IMR-90 (cell line): ENCODE results near the gene OR10D3.

ENCODE experiments used
- BHLHE40 ChIP-seq: fragments of 150-350 bp; IDR thresholded peaks from 2 replicates; pipeline ENCODE4 v1.6.1; 2016; ENCODE audit warnings: mild to moderate bottlenecking, low read depth, low read length
- CEBPB ChIP-seq: IDR thresholded peaks from 2 replicates; pipeline ENCODE4 v1.6.1; 2012; ENCODE audit warnings: low read depth, low read length, improper control_type of control experiment
- MAFK ChIP-seq: IDR thresholded peaks from 2 replicates; pipeline ENCODE4 v1.6.1; 2012; ENCODE audit warnings: low read depth, low read length, improper control_type of control experiment
- MAZ ChIP-seq: IDR thresholded peaks from 2 replicates; pipeline ENCODE4 v1.6.1; 2012; ENCODE audit warnings: low read depth, mild to moderate bottlenecking, low read length, improper control_type of control experiment, moderate library complexity, borderline replicate concordance
- MXI1 ChIP-seq: IDR thresholded peaks from 2 replicates; pipeline ENCODE4 v1.6.1; 2012; ENCODE audit warnings: low read depth, mild to moderate bottlenecking, low read length, moderate library complexity, borderline replicate concordance
- NFE2L2 ChIP-seq: fragments of 150-350 bp; IDR thresholded peaks from 2 replicates; pipeline ENCODE4 v1.6.1; 2016; ENCODE audit warnings: low read depth, mild to moderate bottlenecking, low read length
- POLR2A ChIP-seq: IDR thresholded peaks from 2 replicates; pipeline ENCODE4 v1.6.1; 2012; ENCODE audit warnings: mild to moderate bottlenecking, low read depth, low read length
- RAD21 ChIP-seq: IDR thresholded peaks from 2 replicates; pipeline ENCODE4 v1.6.1; 2012; ENCODE audit warnings: low read length, improper control_type of control experiment
- RCOR1 ChIP-seq: IDR thresholded peaks from 2 replicates; pipeline ENCODE4 v1.6.1; 2012; ENCODE audit warnings: mild to moderate bottlenecking, low read length, improper control_type of control experiment; ENCODE audit not compliant: insufficient replicate concordance
- RFX5 ChIP-seq: IDR thresholded peaks from 2 replicates; pipeline ENCODE4 v1.8.0; 2012; ENCODE audit warnings: low read depth, mild to moderate bottlenecking, low read length, moderate library complexity
- SMC3 ChIP-seq: fragments of 150-350 bp; IDR thresholded peaks from 2 replicates; pipeline ENCODE4 v1.6.1; 2016; ENCODE audit warnings: low read depth, mild to moderate bottlenecking, antibody characterized with exemption, low read length, moderate library complexity
- TF ChIP-seq, protein P1 (sequence below): conservative IDR thresholded peaks from 2 replicates; pipeline ENCODE4 v1.5.1; 2012; ENCODE audit warnings: mild to moderate bottlenecking, low read depth, low read length, improper control_type of control experiment
- TF ChIP-seq, protein P2 (sequence below): fragments of 150-350 bp; IDR thresholded peaks from 2 replicates; pipeline ENCODE4 v1.6.1; 2016; ENCODE audit warnings: low read depth, mild to moderate bottlenecking, low read length, moderate library complexity, borderline replicate concordance

DNA sequence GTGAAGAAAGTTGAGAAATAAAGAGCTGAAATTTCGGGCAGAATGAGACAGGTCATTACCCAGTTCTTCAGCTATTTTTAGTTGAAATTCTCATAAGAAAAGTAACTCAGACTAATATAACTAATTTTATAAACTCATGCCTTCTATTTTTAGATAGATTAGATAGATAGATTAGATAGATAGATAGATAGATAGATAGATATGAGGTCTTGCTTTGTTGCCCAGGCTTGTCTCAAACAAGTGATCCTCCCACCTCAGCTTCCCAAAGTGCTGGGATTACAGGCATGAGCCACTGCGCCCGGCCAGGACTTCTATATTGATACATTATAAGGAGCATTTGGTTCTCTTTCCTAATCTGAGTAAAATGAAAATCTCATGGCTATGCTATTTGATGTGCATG, 30.9 kb downstream of the OR10D3 start:
- TF ChIP-seq, protein P1, sequence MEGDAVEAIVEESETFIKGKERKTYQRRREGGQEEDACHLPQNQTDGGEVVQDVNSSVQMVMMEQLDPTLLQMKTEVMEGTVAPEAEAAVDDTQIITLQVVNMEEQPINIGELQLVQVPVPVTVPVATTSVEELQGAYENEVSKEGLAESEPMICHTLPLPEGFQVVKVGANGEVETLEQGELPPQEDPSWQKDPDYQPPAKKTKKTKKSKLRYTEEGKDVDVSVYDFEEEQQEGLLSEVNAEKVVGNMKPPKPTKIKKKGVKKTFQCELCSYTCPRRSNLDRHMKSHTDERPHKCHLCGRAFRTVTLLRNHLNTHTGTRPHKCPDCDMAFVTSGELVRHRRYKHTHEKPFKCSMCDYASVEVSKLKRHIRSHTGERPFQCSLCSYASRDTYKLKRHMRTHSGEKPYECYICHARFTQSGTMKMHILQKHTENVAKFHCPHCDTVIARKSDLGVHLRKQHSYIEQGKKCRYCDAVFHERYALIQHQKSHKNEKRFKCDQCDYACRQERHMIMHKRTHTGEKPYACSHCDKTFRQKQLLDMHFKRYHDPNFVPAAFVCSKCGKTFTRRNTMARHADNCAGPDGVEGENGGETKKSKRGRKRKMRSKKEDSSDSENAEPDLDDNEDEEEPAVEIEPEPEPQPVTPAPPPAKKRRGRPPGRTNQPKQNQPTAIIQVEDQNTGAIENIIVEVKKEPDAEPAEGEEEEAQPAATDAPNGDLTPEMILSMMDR, result no peak
- TF ChIP-seq RFX5 (no peak), MAZ (no peak), POLR2A (no peak), SMC3 (no peak), RAD21 (no peak), MXI1 (no peak), MAFK (no peak), RCOR1 (no peak), CEBPB (no peak), NFE2L2 (no peak), BHLHE40 (no peak)
- TF ChIP-seq, protein P2, sequence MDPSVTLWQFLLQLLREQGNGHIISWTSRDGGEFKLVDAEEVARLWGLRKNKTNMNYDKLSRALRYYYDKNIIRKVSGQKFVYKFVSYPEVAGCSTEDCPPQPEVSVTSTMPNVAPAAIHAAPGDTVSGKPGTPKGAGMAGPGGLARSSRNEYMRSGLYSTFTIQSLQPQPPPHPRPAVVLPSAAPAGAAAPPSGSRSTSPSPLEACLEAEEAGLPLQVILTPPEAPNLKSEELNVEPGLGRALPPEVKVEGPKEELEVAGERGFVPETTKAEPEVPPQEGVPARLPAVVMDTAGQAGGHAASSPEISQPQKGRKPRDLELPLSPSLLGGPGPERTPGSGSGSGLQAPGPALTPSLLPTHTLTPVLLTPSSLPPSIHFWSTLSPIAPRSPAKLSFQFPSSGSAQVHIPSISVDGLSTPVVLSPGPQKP, result no peak
